Gastrocnemius medialis (tissue), 4 donors: Measurements from ENCODE around the gene TERB1. TPM values are rescaled to one million over a fixed set of nuclear protein-coding genes. Genes with fewer than 3 reads are reported as not detected.

Experiments
- ATAC-seq, 2 donors: fragments of 150-250 bp; one replicate each; pipeline ENCODE4 v1.9.1; 2016
- DNase-seq, 2 donors: peaks; one replicate each; pipeline ENCODE4 v3.0.0-alpha.2; 2019
- H3K27ac ChIP-seq, 4 donors: fragments of 200-600 bp; sonication (generic); 1 replicate in 1 of 4; 2 replicates in 3 of 4; pipeline ENCODE4 v1.5.1; 2016 to 2018; ENCODE audit warnings: mild to moderate bottlenecking in 2 of 4, moderate library complexity in 1 of 4
- H3K27me3 ChIP-seq, 3 donors: fragments of 200-600 bp; sonication (generic) in 2 of 3; 1 replicate in 1 of 3; 2 replicates in 2 of 3; pipeline versions ENCODE4 v1.5.1 to v1.6.0; 2016 to 2019; ENCODE audit warnings: mild to moderate bottlenecking in 1 of 3, moderate library complexity in 1 of 3
- H3K36me3 ChIP-seq, 2 donors: fragments of 200-600 bp; sonication (generic) in 1 of 2; one replicate each; pipeline ENCODE4 v1.5.1; 2017 to 2018
- H3K4me1 ChIP-seq, 2 donors: fragments of 200-600 bp; sonication (generic) in 1 of 2; one replicate each; pipeline ENCODE4 v1.5.1; 2016 to 2017; ENCODE audit warnings: mild to moderate bottlenecking in 2 of 2
- H3K4me3 ChIP-seq, 4 donors: fragments of 200-600 bp; sonication (generic) in 3 of 4; 1 replicate in 1 of 4; 2 replicates in 3 of 4; pipeline ENCODE4 v1.5.1; 2016 to 2019; ENCODE audit warnings: mild to moderate bottlenecking in 2 of 4
- H3K9me3 ChIP-seq, 3 donors: fragments of 200-600 bp; sonication (generic) in 2 of 3; 1 replicate in 1 of 3; 2 replicates in 2 of 3; pipeline ENCODE4 v1.5.1; 2016 to 2019
- CTCF ChIP-seq, 5 experiments: fragments of 450-650 bp in 3 of 5; fragments of 200-600 bp in 2 of 5; sonication (generic) in 2 of 5; IDR thresholded peaks in 4 of 5; conservative IDR thresholded peaks in 1 of 5; 1 replicate in 4 of 5; 2 replicates in 1 of 5; pipeline ENCODE4 v1.5.1; 2016 to 2019; ENCODE audit warnings: antibody characterized with exemption in 5 of 5, mild to moderate bottlenecking in 3 of 5, moderate library complexity in 3 of 5
- POLR2A ChIP-seq, 2 donors: fragments of 450-650 bp; IDR thresholded peaks; one replicate each; pipeline ENCODE4 v1.6.1; 2017; ENCODE audit warnings: antibody characterized with exemption in 2 of 2, mild to moderate bottlenecking in 2 of 2, moderate library complexity in 2 of 2
- in situ Hi-C, 4 donors: fragments of 200-750 bp; cut with MboI; loops; one replicate each; pipeline versions ENCODE4 v1.15.0 to v1.8.0; 2017; ENCODE audit warnings: low sequenced_read_pairs in 4 of 4
- intact Hi-C: fragments of 100-400 bp; cut with DNase I; formaldehyde crosslinking; loops from one replicate; pipeline ENCODE4 v1.15.1; 2023; ENCODE audit warnings: low total_unique reads
- total RNA-seq, 4 donors: library from RNA; depleted of rRNA; stranded (reverse); fragments of >200 nt; gene quantifications; one replicate each; pipeline versions ENCODE4 v1.1.0 to v1.2.3, GENCODE V29; 2016

TERB1 gene
- total RNA-seq, 4 donors from 2014 or later: not detected

GRCh38 chr16:66741950-66742808 is 59.2 kb downstream of the TERB1 start:
- peak overlapping the region; percentile 77 to 88 (median 84) for H3K27ac ChIP-seq
- H3K27me3 ChIP-seq: no peaks in the 10 kb centered on the region
- ATAC-seq (no peak), DNase-seq (no peak)
- in situ Hi-C loops (no loop called here), intact Hi-C loops (loop anchor here (1.0 to 5.0 kb wide), 2 partner anchors 9 to 90 kb away; partner anchors contain the start of genes DYNC1LI2 and NAE1)
- H3K36me3 ChIP-seq: peaks cover 0 to 37% of the 10 kb centered on the region in 2 donors
- H3K4me1 ChIP-seq: peaks cover 50 to 52% of the 10 kb centered on the region in 2 donors
- H3K4me3 ChIP-seq: no peak overlapping the region
- H3K9me3 ChIP-seq: no peaks in the 10 kb centered on the region
- TF ChIP-seq POLR2A (IDR thresholded peaks at IDR 0.05) (no peak), CTCF (IDR thresholded peaks at IDR 0.05 in 4 of 5, conservative IDR thresholded peaks at IDR 0.05 in 1 of 5) (no peak)

- intact Hi-C loops (loop anchor here (1.0 to 5.0 kb wide), 2 partner anchors 10 to 91 kb away; partner anchors contain the start of genes DYNC1LI2 and NAE1), in situ Hi-C loops (no loop called here)
- peak; percentile 96 to 97 for ATAC-seq
- H3K27ac ChIP-seq: peak overlapping the region; percentile 77 to 88 (median 84)
- DNase-seq: peak; percentile 88 to 93
- H3K4me1 ChIP-seq: peaks cover 50 to 52% of the 10 kb centered on the region in 2 donors
- peaks cover 0 to 39% of the 10 kb centered on the region in 2 donors for H3K36me3 ChIP-seq
- no peak for TF ChIP-seq CTCF (IDR thresholded peaks at IDR 0.05 in 4 of 5, conservative IDR thresholded peaks at IDR 0.05 in 1 of 5)
- TF ChIP-seq POLR2A (IDR thresholded peaks at IDR 0.05): no peak
- H3K4me3 ChIP-seq: peak overlapping the region in 2 of 4 donors; percentile 6 to 24
- no peaks in the 10 kb centered on the region for H3K9me3 ChIP-seq
- no peaks in the 10 kb centered on the region for H3K27me3 ChIP-seq
These were observed 60.0 kb downstream of the TERB1 start for GRCh38 chr16:66741169-66741900.

GRCh38 chr16:66740533-66740932 is 60.9 kb downstream of the TERB1 start:
- in situ Hi-C loops: no loop called here
- no peak for DNase-seq

GRCh38 chr16:66740010-66740409 is 61.4 kb downstream of the TERB1 start:
- ATAC-seq (no peak), DNase-seq (no peak)
- Histone ChIP-seq H3K36me3 (peaks cover 8 to 49% of the 10 kb centered on the region in 2 donors), H3K4me3 (no peak overlapping the region), H3K27ac (peak overlapping the region; percentile 77 to 88 (median 84)), H3K27me3 (no peaks in the 10 kb centered on the region), H3K4me1 (peaks cover 48 to 50% of the 10 kb centered on the region in 2 donors), H3K9me3 (no peaks in the 10 kb centered on the region)
- peak in 4 of 5 experiments; percentile 35 to 58 (median 46) for TF ChIP-seq CTCF (IDR thresholded peaks at IDR 0.05 in 4 of 5, conservative IDR thresholded peaks at IDR 0.05 in 1 of 5)
- no peak for TF ChIP-seq POLR2A (IDR thresholded peaks at IDR 0.05)
- in situ Hi-C loops: no loop called here
- intact Hi-C loops: loop anchor here (5.0 kb wide), 1 partner anchor 92 kb away; the partner anchor contains the start of gene NAE1

More at GRCh38 chr16:66740533-66740932, 60.9 kb downstream of the TERB1 start:
- TF ChIP-seq POLR2A (IDR thresholded peaks at IDR 0.05) (no peak), CTCF (IDR thresholded peaks at IDR 0.05 in 4 of 5, conservative IDR thresholded peaks at IDR 0.05 in 1 of 5) (no peak)
- peak overlapping the region; percentile 77 to 88 (median 84) for H3K27ac ChIP-seq
- no peak overlapping the region for H3K4me3 ChIP-seq
- peaks cover 48 to 50% of the 10 kb centered on the region in 2 donors for H3K4me1 ChIP-seq
- peak; percentile 62 to 66 for ATAC-seq
- H3K27me3 ChIP-seq: no peaks in the 10 kb centered on the region
- intact Hi-C loops: loop anchor here (5.0 kb wide), 1 partner anchor 92 kb away; the partner anchor contains the start of gene NAE1
- H3K36me3 ChIP-seq: peaks cover 3 to 47% of the 10 kb centered on the region in 2 donors
- H3K9me3 ChIP-seq: no peaks in the 10 kb centered on the region
